ENCODE results near the gene ARPC2.

Gene ARPC2

DNA sequence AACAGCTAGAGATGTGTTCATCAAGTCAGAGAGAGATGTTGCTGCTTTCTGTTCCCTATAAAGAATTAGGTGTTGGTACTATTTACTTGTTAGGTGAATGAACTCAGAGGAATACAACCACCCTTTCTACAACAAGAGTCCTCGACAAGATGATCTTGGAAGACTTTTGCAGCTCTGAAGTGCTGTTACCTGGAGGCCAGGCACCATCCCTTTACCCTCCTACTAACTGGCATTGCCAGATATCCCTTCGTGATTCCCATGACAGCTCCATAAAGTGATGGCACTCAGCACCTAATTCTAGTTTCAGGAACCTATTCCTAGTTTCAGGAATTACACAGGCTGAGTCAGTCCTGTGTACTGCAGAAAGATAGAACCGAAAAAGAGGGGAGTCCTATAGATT lies 9.9 kb downstream of the ARPC2 start:
- Histone ChIP-seq H3K27me3 (ENCODE audit: insufficient read depth, low read depth, severe bottlenecking) (no peaks in the 10 kb centered on the region), H3K36me3 (peaks cover 63% of the 10 kb centered on the region), H3K27ac (no peak overlapping the region), H3K4me3 (ENCODE audit: low read depth, low read length) (no peak overlapping the region), H3K9me3 (ENCODE audit: severe bottlenecking) (no peaks in the 10 kb centered on the region)
- DNase-seq: no peak
- TF ChIP-seq, protein P1, sequence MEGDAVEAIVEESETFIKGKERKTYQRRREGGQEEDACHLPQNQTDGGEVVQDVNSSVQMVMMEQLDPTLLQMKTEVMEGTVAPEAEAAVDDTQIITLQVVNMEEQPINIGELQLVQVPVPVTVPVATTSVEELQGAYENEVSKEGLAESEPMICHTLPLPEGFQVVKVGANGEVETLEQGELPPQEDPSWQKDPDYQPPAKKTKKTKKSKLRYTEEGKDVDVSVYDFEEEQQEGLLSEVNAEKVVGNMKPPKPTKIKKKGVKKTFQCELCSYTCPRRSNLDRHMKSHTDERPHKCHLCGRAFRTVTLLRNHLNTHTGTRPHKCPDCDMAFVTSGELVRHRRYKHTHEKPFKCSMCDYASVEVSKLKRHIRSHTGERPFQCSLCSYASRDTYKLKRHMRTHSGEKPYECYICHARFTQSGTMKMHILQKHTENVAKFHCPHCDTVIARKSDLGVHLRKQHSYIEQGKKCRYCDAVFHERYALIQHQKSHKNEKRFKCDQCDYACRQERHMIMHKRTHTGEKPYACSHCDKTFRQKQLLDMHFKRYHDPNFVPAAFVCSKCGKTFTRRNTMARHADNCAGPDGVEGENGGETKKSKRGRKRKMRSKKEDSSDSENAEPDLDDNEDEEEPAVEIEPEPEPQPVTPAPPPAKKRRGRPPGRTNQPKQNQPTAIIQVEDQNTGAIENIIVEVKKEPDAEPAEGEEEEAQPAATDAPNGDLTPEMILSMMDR (IDR thresholded peaks at IDR 0.05; ENCODE audit: low read depth, low read length): no peak

DNA sequence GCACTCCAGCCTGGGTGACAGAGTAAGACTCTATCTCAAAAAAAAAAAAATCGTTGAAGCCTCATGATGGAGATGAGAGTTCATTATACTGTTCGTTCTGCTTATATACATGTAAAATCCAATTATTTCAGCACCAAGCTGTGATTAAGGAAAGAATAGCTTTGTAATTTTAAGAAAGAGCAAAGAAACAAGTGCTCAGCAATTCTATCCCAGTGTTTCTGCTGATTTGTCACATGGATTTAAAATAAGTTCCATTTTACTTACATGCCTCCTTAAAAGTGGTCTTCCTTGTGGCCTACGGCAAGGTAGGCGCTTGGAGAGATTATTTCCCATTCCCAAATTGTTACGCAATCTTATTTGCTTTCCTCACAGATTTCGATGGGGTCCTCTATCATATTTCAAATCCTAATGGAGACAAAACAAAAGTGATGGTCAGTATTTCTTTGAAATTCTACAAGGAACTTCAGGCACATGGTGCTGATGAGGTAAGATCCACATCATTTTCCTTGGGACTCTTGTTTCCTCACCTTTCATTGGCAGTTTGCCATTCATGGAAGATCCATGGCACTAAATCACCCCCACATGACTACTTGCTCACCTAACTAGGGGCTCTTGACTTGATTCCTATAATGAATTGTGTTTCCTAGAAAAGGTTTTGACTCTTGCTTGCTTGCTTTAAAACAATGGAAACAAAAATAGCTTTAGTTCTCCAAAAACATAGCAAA lies 11.5 kb downstream of the ARPC2 start:
- Histone ChIP-seq H3K36me3 (peaks cover 74% of the 10 kb centered on the region), H3K4me3 (ENCODE audit: low read depth, low read length) (no peak overlapping the region), H3K27me3 (ENCODE audit: insufficient read depth, low read depth, severe bottlenecking) (no peaks in the 10 kb centered on the region), H3K27ac (no peak overlapping the region), H3K9me3 (ENCODE audit: severe bottlenecking) (no peaks in the 10 kb centered on the region)
- TF ChIP-seq, protein P1 (IDR thresholded peaks at IDR 0.05; ENCODE audit: low read depth, low read length): no peak
- DNase-seq: no peak

DNA sequence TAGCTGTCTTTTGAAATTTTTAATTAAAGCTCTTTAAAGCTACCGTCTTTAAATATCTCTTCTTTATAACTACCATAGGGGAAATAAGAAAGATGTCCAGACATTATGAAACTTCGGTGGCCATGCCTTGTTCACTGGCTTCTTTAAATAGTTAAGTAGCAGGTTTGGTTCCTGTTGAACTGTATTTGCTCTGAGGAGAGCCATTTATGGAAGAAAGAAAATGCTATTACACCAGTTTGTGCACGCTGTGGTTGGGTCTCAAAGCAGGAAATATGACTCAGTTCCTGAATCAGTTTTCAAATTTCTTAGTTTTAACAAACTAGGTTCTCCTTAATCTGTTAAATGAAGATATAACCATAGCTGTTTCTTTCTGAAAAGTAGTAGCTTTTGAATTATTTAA lies 12.2 kb downstream of the ARPC2 start:
- H3K27ac ChIP-seq: no peak overlapping the region
- TF ChIP-seq, protein P1 (IDR thresholded peaks at IDR 0.05; ENCODE audit: low read depth, low read length): no peak

DNA sequence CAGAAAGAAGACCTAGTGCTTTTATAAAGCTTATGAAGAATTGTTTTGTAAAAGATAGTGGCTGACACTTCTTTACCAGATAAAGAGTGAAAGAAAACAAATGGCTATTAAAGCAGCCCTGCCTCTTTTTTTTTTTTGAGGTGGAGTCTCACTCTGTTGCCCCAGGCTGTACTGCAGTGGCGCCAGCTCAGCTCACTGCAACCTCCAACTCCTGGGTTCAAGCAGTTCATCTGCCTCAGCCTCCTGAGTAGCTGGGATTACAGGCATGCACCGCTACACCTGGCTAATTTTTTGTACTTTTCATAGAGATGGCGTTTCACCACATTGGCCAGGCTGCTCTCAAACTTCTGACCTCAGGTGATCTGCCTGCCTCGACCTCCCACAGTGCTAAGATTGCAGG lies 12.9 kb downstream of the ARPC2 start:
- Histone ChIP-seq H3K36me3 (peaks cover 74% of the 10 kb centered on the region), H3K4me3 (ENCODE audit: low read depth, low read length) (no peak overlapping the region), H3K27ac (no peak overlapping the region), H3K9me3 (ENCODE audit: severe bottlenecking) (no peaks in the 10 kb centered on the region), H3K27me3 (ENCODE audit: insufficient read depth, low read depth, severe bottlenecking) (no peaks in the 10 kb centered on the region)
- DNase-seq: no peak
- TF ChIP-seq, protein P1 (IDR thresholded peaks at IDR 0.05; ENCODE audit: low read depth, low read length): no peak

More for the DNA sequence above, 12.2 kb downstream of the ARPC2 start:
- Histone ChIP-seq H3K27me3 (ENCODE audit: insufficient read depth, low read depth, severe bottlenecking) (no peaks in the 10 kb centered on the region), H3K4me3 (ENCODE audit: low read depth, low read length) (no peak overlapping the region), H3K36me3 (peaks cover 75% of the 10 kb centered on the region), H3K9me3 (ENCODE audit: severe bottlenecking) (no peaks in the 10 kb centered on the region)
- no peak for DNase-seq

GRCh38 chr2:218230882-218231281 lies 13.9 kb downstream of the ARPC2 start:
- no peak overlapping the region for H3K4me3 ChIP-seq (ENCODE audit: low read depth, low read length)
- H3K27me3 ChIP-seq (ENCODE audit: insufficient read depth, low read depth, severe bottlenecking): no peaks in the 10 kb centered on the region
- H3K36me3 ChIP-seq: peaks cover 75% of the 10 kb centered on the region
- TF ChIP-seq, protein P1 (IDR thresholded peaks at IDR 0.05; ENCODE audit: low read depth, low read length): no peak
- DNase-seq: no peak
- no peaks in the 10 kb centered on the region for H3K9me3 ChIP-seq (ENCODE audit: severe bottlenecking)
- H3K27ac ChIP-seq: no peak overlapping the region

GRCh38 chr2:218233543-218233942 lies 16.6 kb downstream of the ARPC2 start:
- H3K4me3 ChIP-seq (ENCODE audit: low read depth, low read length): no peak overlapping the region
- no peak overlapping the region for H3K27ac ChIP-seq
- H3K9me3 ChIP-seq (ENCODE audit: severe bottlenecking): no peaks in the 10 kb centered on the region
- TF ChIP-seq, protein P1 (IDR thresholded peaks at IDR 0.05; ENCODE audit: low read depth, low read length): no peak
- no peak for DNase-seq
- H3K27me3 ChIP-seq (ENCODE audit: insufficient read depth, low read depth, severe bottlenecking): no peaks in the 10 kb centered on the region
- peaks cover 71% of the 10 kb centered on the region for H3K36me3 ChIP-seq
